ENCODE measurements around the gene SELL. TPM values are rescaled to one million over a fixed set of nuclear protein-coding genes. Genes with fewer than 3 reads are reported as not detected.
A peak's percentile ranks its signal among the peaks of the same experiment; 100 is the strongest.
"Not testable (repeated sequence)": the region's sequence is repeated elsewhere in the genome, so short reads cannot be mapped to it uniquely, and the experiment has no call there.

SELL gene
- total and polyA plus RNA-seq, 2 experiments from 2014 or later: not detected

- Mint-ChIP-seq H3K9me3 (peaks cover 11% of the 10 kb centered on the region; the same call in 2 of the 3 replicates), H3K4me1 (peaks cover 12% of the 10 kb centered on the region)
- not testable (repeated sequence) for H3K36me3 ChIP-seq (ENCODE audit: insufficient read depth); H3K4me3 ChIP-seq; H3K4me2 ChIP-seq; H3K27me3 Mint-ChIP-seq (ENCODE audit: insufficient read depth, low read depth, poor library complexity); H3K9me2 ChIP-seq (ENCODE audit: insufficient read depth); H3K27ac Mint-ChIP-seq; H3K36me3 Mint-ChIP-seq (ENCODE audit: low read depth); H3K79me2 ChIP-seq (replicated peaks; ENCODE audit: insufficient read depth); H3K27ac ChIP-seq (ENCODE audit: low read depth); H3F3A ChIP-seq (replicated peaks; ENCODE audit: low read depth); H3K27me3 ChIP-seq (ENCODE audit: insufficient read depth); ATAC-seq; H3K4me3 Mint-ChIP-seq; H3K4me1 ChIP-seq (ENCODE audit: insufficient read depth); H4K20me1 ChIP-seq (replicated peaks; ENCODE audit: insufficient read depth)
- DNase-seq (ENCODE audit: low spot score): peak; percentile 60
- H2AFZ ChIP-seq: peak overlapping the region; percentile 74; the same call in 1 of the 2 replicates
Measured at GRCh38 chr1:169662680-169663079, 48.7 kb downstream of the SELL start.

GRCh38 chr1:169661066-169661465, 50.4 kb downstream of the SELL start:
- H3K4me2 ChIP-seq; H3K27me3 Mint-ChIP-seq (ENCODE audit: insufficient read depth, low read depth, poor library complexity); H3K27ac ChIP-seq (ENCODE audit: low read depth); H3K36me3 ChIP-seq (ENCODE audit: insufficient read depth); H4K20me1 ChIP-seq (replicated peaks; ENCODE audit: insufficient read depth); H3K36me3 Mint-ChIP-seq (ENCODE audit: low read depth); H3K27me3 ChIP-seq (ENCODE audit: insufficient read depth); H3K4me1 ChIP-seq (ENCODE audit: insufficient read depth); H3K9me2 ChIP-seq (ENCODE audit: insufficient read depth); ATAC-seq; H2AFZ ChIP-seq; H3K79me2 ChIP-seq (replicated peaks; ENCODE audit: insufficient read depth); DNase-seq (ENCODE audit: low spot score); H3F3A ChIP-seq (replicated peaks; ENCODE audit: low read depth); H3K27ac Mint-ChIP-seq; H3K4me3 Mint-ChIP-seq; H3K4me3 ChIP-seq: not testable (repeated sequence)
- Mint-ChIP-seq H3K9me3 (peaks cover 11% of the 10 kb centered on the region; the same call in 2 of the 3 replicates), H3K4me1 (peaks cover 20% of the 10 kb centered on the region)

GRCh38 chr1:169658777-169659176, 52.6 kb downstream of the SELL start:
- not testable (repeated sequence) for H3K27ac ChIP-seq (ENCODE audit: low read depth); DNase-seq (ENCODE audit: low spot score); H3K27me3 ChIP-seq (ENCODE audit: insufficient read depth); H3K4me1 ChIP-seq (ENCODE audit: insufficient read depth); H4K20me1 ChIP-seq (replicated peaks; ENCODE audit: insufficient read depth); H3K27me3 Mint-ChIP-seq (ENCODE audit: insufficient read depth, low read depth, poor library complexity); H3K36me3 ChIP-seq (ENCODE audit: insufficient read depth); H3K4me3 ChIP-seq; H3F3A ChIP-seq (replicated peaks; ENCODE audit: low read depth); H3K4me2 ChIP-seq; H3K79me2 ChIP-seq (replicated peaks; ENCODE audit: insufficient read depth); H2AFZ ChIP-seq; H3K36me3 Mint-ChIP-seq (ENCODE audit: low read depth); H3K27ac Mint-ChIP-seq; H3K4me3 Mint-ChIP-seq; H3K9me2 ChIP-seq (ENCODE audit: insufficient read depth); ATAC-seq
- H3K9me3 Mint-ChIP-seq: peaks cover 11% of the 10 kb centered on the region; the same call in 2 of the 3 replicates
- H3K4me1 Mint-ChIP-seq: peaks cover 20% of the 10 kb centered on the region

DNA sequence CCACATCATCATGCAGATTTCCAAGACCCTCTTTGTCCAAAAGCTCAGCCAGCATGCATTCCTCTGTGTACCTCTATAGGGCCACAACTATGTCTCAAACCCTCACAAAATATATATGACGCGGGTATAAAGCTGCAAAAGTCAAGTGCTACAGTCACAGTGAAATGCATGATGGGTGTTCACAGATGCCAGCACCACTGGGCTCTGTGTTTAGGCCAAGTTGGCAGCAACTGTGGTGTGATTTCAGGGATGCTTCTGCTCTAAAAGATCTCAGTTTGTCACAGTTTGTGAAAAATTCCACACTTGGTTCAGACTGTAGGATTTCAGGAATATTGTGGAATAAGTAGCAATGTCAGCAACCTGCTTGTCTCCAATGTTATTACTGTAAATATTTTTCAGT, 57.5 kb downstream of the SELL start:
- no peak overlapping the region for H3K4me2 ChIP-seq
- no peaks in the 10 kb centered on the region for H3K4me1 ChIP-seq (ENCODE audit: insufficient read depth)
- Mint-ChIP-seq H3K9me3 (no peaks in the 10 kb centered on the region; the same call in 2 of the 3 replicates), H3K36me3 (ENCODE audit: low read depth) (no peaks in the 10 kb centered on the region), H3K4me1 (peaks cover 8% of the 10 kb centered on the region; the same call in 2 of the 3 replicates), H3K27me3 (ENCODE audit: insufficient read depth, low read depth, poor library complexity) (peaks cover 2% of the 10 kb centered on the region), H3K4me3 (no peak overlapping the region), H3K27ac (no peak overlapping the region)
- no peak overlapping the region for H3K27ac ChIP-seq (ENCODE audit: low read depth)
- H2AFZ ChIP-seq: no peak overlapping the region
- H3F3A ChIP-seq (replicated peaks; ENCODE audit: low read depth): no peaks in the 10 kb centered on the region
- DNase-seq (ENCODE audit: low spot score) (no peak), ATAC-seq (no peak)
- no peaks in the 10 kb centered on the region for H4K20me1 ChIP-seq (replicated peaks; ENCODE audit: insufficient read depth)
- no peak overlapping the region for H3K4me3 ChIP-seq
- no peaks in the 10 kb centered on the region for H3K79me2 ChIP-seq (replicated peaks; ENCODE audit: insufficient read depth)
- H3K27me3 ChIP-seq (ENCODE audit: insufficient read depth): no peaks in the 10 kb centered on the region
- H3K9me2 ChIP-seq (ENCODE audit: insufficient read depth): no peaks in the 10 kb centered on the region
- no peaks in the 10 kb centered on the region for H3K36me3 ChIP-seq (ENCODE audit: insufficient read depth)
- TF ChIP-seq JUNB (IDR thresholded peaks at IDR 0.05; ENCODE audit: unreplicated experiment) (no peak), ZNF331 (CRISPR knock-in tag; IDR thresholded peaks at IDR 0.05; ENCODE audit: low read depth) (no peak), CTCF (conservative IDR thresholded peaks at IDR 0.05; ENCODE audit: low read depth in 2 of 2) (no peak), CREB1 (CRISPR knock-in tag; IDR thresholded peaks at IDR 0.05; ENCODE audit: low read depth) (no peak)

Measured in GM23338 (cell line).